Stimulated activated CD8-positive, alpha-beta memory T cell treated with anti-CD3 and anti-CD28 coated beads, Interleukin-15, amount 100 ng/mL, for 1 hour (primary cell): Measurements from ENCODE around the gene CARD11.

Experiments
- DNase-seq: peaks from one replicate; pipeline ENCODE4 v3.0.0-alpha.2; 2020; ENCODE audit warnings: low read depth

CARD11 gene

DNA sequence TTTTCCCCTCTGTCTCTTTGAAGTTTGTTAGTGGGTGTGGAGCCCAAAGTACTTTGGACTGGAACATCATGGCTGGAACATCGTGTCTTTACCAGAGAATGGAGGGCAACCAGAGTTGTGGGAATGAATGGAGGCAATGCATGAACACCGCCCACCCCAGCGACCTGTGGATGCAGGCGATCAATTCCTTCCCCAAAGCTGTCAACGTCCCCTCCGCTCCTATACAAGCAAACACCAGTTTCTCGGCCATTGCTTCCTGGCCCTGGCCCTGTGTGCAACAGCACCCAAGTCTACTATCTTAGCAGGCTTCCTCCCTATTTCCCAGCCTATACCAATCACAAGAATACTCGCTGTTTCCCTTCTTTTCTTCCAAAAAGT, 62.6 kb downstream of the CARD11 start:
- DNase-seq: no peak

DNA sequence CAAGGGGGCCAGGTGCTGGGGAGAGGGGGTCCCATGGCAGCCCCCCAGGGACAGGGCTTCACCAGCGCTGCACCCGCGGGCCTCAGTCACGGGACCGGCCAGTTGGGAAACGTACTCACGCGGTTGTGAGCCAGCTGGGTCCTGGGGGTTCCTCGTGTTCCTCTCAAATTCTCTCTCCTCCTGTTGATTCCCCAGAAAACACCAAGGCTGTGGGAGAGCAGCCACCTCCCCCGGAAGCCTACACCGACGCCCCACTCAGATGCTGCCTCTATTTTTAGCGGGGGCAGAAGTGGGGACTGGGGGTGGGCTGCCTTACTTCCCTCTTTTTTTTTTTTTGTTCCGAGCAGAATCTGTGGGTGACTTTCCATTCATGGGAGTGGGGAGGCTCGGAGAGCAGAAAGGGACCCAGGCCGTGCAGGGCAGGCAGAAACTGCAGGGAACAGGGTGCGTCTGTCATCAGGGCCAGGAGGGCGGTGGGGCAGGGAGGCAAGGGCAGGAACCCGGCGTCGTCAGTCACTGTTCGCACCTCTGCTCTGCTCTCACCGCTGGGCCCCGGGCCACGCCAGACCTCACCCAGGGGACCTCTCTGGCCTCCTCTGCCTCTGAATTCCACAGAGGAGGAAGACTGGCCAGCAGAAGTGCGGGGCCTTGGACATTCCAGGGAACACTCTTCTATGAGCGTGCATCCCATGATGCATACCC, 63.1 kb downstream of the CARD11 start:
- no peak for DNase-seq

DNA sequence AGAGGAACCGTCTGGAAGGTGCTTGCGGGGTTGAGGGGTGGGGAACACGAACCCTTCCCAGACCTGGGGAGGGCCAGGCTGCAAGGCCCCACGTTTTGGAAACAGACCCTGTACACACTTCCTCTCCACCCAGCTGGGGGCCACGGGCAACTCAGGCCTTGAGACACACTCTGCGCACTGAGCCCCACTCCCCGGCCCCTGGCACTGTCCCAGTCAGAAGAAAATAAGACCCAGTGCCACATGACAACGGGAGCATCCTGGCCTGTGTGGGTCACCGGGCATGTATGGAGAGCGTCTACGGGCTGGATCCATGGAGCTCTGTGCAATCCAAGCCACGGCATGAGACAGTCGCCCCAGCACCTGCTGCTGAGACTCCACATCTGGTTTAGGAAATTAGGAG, 63.7 kb downstream of the CARD11 start:
- no peak for DNase-seq

DNA sequence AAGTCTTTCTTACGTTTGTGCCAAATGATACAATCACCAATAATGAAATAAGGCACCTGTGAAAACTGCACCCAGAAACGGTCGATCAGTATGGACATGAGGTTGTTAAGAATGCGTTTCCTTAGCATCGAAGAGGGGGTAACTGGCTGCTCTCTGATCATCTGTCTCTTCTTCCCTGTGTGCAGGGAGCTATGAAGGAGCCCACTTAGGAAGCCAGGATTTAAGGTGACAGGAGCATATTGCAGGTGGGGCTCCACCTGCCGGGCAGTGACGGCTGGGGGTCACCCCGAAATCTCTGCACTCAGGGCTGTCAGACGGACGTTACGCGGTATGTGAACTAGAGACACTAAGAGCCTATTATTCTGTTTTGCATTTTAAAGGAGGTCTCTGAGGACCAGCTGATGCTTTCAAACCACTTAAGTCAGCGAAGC, 64.5 kb downstream of the CARD11 start:
- DNase-seq: no peak

DNA sequence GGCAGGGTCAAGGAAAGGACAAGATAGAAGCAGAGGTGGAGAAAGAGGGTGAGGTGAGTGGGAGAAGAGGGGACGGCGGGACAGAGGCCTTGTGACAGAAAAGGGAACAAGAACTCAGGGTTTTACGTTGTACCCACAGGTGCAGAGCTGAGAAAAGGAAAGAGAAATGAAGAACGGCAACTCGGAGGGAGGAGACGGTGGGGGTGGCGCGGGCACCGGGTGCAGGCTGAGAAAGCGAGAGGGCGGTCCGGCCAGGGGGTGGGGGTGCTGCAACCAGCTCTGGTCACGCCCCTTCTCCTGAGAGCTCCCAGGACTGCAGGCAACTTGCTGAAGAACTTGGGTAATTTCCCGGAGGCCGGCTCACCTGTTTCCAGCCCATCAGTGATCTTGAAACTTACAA, 65.3 kb downstream of the CARD11 start:
- DNase-seq: peak; percentile 27

DNA sequence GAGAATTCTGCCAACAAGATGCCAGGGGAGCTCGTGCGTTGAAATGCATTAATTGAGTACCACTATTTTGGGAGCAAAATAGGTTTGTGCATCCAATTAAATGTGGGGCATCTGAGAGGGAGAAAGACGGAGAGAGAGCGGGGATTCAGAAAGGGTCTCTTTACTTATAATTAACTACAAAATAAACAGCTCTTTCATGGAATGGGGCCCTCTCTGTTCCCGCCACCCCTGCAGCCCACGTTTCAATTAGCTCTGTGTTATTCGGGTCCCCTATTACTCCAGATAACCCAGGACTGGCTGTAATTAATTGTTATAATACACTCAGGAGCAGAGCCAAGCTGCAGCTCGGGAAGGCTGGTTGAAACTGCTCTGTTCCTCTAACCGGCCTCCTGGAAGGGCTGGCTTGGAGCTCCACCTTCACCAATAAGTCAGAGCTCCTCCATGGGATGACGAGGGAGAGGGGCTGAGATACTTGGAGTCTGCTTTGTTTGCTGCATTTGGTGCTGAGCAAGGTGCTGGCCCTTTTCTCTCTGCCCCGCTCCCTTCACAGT, 67.8 kb downstream of the CARD11 start:
- no peak for DNase-seq

DNA sequence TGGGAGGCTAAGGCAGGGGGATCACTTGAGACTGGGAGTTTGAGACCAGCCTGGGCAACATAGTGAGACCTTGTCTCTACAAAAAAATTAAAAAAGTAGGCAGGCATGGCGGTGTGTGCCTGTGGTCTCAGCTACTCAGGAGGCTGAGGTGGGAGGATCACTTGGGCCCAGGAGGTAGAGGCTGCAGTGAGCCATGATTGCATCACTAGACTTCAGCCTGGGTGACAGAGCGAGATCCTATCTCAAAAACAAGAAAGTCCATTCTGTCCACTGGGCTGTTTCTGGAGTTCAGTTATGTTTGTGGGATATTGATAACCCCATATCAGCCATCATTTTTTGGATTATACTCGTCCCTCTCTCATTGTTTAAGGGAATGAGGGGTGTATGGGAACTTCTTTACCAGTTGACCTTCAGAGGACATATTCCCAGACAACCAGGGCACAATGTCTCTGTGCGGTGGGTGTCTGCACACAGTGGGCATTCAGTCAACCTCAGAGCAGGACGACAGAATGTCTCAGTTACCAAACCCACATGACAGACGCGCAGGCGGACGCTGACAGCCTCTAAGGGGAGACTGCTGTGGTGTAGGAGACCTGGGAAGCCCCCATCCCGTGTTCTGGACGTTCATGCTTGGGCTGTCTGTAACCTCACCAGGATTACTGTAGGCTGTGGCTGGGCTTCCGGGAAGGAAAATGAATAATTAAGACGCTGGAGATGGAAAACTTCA, 69.4 kb downstream of the CARD11 start:
- no peak for DNase-seq

DNA sequence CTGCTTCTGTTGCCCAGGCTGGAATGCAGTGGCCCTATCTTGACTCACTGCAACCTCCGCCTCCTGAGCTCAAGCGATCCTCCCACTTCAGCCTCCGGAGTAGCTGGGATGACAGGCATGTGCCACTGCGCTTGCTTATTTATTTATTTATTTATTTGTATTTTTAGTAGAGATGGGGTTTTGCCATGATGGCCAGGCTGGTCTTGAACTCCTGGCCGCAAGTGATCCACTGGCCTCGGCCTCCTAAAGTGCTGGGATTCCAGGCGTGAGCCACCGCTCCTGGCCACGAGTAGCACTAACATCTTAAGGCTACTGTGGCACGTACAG, 70.9 kb downstream of the CARD11 start:
- DNase-seq: no peak

DNA sequence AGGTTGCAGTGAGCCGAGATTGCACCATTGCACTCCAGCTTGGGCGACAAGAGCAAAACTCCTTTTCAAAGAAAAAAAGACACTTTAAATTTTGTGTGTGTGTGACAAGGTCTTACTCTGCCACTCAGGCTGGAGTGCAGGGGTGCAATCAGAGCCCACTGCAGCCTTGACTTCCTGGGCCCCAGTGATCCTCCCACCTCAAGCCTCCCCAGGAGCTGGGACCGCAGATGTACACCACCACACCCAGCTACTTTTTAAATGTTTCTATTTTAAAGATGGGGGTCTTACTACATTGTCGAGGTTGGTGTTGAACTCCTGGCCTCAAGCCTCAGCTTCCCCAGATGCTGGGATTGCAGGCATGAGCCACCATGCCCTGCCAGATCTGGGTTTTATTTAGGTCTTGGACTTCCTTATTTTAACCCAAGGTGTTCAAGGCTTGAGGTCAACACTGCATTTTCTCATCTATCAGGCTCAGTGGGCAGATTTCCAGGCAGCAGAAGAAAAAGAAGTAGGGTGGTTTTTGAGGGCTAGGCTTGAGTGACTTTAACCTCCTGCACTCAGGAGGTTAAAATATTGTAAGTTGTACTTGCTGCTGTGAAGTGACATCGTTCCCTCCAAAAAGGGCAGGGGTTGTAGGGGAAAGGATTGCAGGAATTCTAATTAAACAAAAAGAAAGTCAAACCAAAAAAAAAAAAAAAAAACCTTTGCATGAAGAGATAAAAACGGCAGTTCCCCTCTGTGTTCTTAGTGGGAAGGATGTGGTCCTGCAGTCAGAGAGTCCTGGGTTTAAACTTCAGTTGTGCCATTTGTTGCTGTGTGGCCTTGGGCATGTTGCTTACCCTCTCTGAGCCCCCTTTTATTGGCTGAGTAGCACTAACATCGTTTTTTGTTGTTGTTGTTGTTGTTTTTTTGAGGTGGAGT, 71.5 kb downstream of the CARD11 start:
- DNase-seq: no peak

DNA sequence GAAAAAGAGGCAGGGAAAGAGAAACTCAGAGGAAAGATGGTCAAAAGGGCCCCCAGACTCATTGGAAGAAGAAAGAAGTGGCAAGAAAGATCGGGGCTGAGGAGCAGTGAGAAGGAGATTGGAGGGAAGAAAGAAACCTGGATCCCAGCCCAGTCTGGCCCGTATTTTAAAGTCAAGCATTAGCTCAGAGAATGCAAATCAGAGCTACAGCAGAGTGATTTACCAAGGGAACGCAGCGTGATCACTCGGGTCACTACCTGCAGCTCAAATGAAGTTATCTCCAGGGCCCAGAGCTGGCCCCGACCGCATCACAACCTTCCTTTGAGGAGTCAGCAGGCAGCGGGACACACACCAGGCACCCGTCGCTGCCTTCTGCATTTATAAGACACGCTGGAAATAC, 72.8 kb downstream of the CARD11 start:
- no peak for DNase-seq

DNA sequence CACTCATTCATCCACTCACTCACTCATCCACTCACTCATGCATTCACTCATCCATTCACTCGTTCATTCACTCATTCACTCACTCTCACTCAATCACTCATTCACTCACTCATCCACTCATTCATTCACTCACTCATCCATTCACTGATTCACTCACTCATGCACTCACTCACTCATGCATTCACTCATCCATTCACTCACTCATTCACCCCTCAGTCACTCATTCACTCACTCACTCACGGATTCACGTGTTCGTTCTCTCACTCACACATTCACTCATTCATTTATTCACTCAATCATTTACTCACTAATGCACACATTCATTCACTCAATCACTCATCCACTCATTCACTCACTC, 73.4 kb downstream of the CARD11 start:
- no peak for DNase-seq

DNA sequence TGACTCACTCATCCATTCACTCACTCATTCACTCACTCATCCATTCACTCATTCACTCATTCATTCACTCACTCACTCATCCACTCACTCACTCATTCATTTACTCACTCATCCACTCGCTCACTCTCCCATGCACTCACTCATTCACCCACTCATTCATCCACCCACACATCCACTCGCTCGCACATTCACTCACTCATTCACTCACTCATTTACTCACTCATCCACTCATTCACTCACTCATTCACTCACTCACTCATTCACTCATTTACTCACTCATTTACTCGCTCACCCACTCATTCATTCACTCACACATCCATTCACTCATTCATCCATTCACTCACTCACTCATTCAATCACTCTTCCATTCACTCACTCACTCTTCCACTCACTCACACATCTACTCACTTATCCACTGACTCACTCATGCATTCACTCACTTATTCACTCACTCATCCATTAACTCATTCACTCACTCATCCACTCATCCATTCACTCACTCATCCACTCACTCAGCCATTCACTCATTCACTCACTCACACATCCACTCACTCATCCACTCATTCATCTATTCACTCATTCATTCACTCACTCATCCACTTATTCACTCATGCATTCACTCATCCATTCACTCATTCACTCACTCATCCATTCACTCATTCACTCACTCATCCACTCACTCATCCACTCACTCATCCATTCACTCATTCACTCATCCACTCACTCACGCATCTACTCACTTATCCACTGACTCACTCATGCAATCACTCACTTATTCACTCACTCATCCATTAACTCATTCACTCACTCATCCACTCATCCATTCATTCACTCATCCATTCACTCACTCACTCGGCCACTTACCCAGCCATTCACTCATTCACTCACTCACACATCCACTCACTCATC, 74.0 kb downstream of the CARD11 start:
- no peak for DNase-seq

DNA sequence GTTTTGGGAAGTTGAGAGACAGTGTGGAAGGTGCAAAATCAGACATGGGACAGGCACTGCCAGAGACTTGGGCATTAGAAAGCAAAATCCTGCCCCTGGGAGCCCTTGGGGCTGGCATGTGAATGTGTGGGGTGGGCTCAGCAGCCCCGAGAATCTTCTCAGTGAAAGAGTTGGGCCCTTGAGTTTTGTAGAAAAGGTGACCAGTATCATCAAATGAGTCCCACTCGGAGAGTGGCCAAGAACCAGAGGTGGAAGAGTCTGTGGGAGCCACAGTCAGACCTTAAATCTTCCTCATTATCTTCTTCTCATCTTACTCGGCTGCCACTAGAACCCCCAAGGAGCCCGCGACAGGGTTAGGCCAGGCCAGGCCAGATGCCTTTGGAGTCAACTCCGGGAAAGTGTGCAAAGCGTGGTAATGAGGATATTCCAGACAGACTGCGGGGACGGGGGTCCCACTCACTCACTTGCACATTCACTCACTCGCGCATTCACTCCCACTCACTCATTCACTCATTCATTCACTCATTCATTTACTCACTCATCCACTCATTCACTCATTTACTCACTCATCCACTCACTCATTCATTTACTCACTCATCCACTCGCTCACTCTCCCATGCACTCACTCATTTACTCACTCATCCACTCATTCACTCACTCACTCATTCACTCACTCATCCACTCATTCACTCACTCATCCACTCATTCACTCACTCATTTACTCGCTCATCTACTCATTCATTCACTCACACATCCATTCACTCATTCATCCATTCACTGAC, 74.9 kb downstream of the CARD11 start:
- no peak for DNase-seq

DNA sequence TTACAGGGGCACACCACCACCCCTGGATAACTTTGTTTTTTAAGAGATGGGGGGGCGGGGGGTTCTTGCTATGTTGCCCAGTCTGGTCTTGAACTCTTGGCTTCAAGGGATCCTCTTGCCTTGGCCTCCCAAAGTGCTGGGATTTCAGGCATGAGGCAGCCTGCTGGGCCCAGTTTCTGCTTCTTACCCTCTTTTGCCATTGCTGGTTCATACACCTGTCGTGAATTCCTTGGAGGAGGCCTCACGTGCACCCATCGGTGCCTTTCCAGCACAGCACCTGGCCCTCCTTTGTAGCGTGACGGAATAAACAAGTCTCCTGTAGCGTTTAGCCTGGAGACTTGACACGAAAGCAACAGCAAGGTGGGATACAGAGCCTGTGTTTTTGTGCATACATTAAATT, 75.5 kb downstream of the CARD11 start:
- DNase-seq: no peak

DNA sequence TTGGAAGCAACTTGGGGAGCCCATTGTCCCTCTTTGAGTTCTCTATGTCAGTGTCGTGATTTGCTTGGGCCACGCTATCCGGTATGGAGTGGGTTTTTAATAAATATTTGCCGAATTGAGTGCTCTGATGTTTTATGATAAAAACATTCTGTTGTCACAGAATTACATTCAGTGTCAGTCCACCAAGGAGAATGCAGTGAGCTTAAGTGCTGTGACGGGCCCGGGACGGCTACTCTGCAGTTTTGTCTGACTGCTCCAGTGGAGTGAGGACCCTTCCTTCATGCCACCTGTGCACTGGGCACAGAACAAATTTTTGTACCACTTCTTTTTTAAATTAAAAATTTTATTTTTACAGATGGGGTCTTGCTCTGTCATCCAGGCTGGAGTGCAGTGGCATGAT, 76.0 kb downstream of the CARD11 start:
- DNase-seq: no peak

DNA sequence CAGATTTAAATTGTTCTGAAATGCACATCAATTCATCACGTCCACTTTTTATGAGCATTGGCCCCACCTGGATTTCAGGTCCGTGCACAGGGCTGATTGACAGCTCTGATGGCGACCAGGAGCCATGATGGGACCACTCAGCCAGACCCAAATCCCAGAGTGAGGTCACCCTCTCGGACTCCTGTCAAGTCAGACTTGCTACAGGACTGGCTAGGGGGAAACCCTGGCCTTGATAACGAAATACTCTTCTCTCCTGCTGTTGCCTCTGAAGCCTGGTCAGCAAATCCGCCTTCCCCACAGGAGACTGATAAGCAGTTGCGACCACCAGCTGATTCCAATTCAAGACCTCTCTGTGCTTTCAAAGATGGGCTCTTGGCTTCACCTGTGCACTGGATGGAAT, 76.4 kb downstream of the CARD11 start:
- DNase-seq: no peak

DNA sequence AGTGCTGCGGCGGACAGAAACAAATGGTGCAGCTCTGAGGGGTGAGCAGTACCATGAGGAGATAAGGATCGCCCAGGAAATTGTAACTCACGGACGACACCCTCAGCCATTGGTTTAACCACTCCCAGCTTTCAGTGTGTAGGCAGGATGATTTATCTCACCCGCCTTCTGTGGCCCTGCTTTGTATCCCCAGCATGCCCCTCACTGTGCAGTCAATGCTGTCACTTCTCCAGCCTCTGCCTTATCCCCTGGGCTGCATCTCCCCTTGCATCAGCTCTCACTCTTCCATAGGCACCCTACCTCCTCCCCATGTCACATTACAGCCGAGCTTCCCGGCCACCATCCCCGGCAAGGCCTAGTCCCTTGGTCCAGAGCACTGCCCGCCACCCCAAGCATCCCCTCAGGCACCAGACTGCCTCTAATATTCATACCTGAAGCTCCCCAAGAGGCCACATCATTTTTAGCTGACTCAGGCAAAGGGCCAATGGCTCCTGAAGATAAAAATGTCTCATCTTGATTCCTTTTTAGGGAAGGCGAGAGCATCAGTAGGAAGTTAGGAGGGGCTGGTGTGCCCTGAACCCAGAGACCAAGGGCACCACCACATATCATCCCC, 77.1 kb downstream of the CARD11 start:
- DNase-seq: no peak

DNA sequence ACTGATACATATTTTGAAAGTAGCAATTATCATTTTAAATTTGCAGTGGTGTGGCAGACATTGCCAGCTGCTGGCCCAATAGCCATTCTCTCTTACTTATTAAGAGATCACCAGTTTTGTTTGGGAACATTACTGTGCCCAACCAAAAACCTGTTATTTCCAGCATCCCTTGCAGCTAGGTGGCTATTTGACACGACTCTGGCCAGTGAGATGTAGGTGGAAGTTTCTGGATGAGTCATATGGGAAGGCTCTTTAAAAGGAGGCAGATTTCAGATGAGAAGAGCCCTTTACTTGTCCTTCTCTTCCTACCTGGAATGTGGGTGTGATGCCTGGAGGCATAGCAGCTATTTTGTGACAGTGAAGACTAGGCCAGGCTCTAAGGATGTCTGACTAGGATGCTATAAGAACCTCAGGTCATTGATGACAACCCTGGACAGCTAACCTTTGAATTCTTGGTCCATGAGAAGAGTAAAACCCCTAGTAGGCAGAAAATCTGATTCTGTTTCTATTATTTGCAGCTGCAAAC, 77.9 kb downstream of the CARD11 start:
- no peak for DNase-seq

DNA sequence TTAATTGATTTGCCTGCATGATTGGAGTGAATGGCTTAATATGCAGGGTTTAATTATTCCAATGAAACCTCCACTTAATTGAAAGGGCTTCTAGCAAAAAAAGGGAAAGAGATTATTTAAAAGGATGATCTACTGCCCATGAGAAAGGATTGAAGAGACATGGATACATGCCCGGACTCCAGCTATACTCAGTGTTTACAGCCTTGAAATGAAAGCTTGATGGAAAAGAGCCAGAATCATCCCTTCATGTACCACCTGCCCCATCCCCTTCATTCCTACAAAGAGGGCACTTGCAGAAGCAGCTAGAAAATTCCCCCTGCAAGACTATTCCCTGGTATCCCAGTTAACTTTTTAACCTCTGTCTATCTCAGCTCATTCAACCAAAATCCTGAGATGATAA, 78.4 kb downstream of the CARD11 start:
- no peak for DNase-seq

DNA sequence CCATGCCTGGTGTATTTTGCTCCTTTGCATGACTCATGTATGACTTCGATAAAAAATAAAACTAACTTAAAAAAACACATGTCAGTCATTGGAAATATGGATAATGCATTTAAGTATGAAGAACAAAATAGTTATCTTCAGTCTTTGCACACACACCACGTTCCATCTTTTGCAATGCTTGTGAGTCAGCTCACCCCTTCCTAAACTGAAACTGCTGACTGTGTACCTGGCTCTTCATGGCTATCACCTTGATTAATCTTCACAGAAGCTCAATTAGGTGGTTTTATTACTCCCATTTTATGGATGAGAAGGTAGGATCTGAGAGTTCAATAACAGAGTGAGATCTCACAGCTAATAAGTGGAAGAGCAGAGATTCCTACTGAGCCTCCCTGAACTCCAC, 79.5 kb downstream of the CARD11 start:
- DNase-seq: no peak
